HL-60 (cell line): ENCODE measurements around the gene FOXF2.

Source experiments
- GABPA ChIP-seq: IDR thresholded peaks from 2 replicates; pipeline ENCODE4 v1.6.1; 2012; ENCODE audit warnings: low read depth
- POLR2AphosphoS5 ChIP-seq: IDR thresholded peaks from 2 replicates; pipeline ENCODE4 v1.6.1; 2012; ENCODE audit warnings: low read depth
- SPI1 ChIP-seq: IDR thresholded peaks from 2 replicates; pipeline ENCODE4 v1.6.1; 2012; ENCODE audit warnings: low read depth, mild to moderate bottlenecking, borderline replicate concordance
- TF ChIP-seq, protein P1 (sequence below): IDR thresholded peaks from one replicate; pipeline ENCODE4 v1.5.1; 2011; ENCODE audit warnings: low read length, control low read depth, inconsistent platforms; ENCODE audit not compliant: insufficient read depth
- TF ChIP-seq, protein P2 (sequence below): IDR thresholded peaks from 2 replicates; pipeline ENCODE4 v1.6.1; 2012; ENCODE audit warnings: low read depth; ENCODE audit not compliant: insufficient replicate concordance

DNA sequence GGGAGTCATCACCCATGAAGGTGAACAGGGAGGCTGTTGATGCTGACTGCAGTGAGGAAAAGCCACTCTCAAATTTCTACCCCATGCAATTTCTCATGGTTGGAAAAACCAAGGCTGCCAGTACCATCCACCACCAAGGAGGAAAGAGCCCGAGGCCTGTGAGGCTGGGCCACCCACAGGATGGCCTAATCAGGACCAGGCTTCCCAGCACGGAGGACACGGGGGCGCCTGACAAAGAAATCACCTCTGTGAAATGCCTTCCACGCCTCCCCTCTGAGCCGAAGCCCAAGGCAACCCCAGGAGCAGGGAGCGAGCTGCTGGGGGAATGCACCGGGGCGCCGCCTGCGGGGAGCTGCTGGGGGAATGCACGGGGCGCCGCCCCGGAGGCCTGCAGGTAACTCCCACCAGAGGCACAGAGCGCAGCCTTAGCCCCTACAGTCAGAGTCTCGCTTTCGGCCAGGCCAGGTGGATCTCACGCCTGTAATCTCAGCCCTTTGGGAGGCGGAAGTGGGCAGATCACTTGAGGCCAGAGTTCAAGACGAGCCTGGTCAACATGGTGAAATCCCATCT lies 26.9 kb downstream of the FOXF2 start:
- TF ChIP-seq, protein P1, sequence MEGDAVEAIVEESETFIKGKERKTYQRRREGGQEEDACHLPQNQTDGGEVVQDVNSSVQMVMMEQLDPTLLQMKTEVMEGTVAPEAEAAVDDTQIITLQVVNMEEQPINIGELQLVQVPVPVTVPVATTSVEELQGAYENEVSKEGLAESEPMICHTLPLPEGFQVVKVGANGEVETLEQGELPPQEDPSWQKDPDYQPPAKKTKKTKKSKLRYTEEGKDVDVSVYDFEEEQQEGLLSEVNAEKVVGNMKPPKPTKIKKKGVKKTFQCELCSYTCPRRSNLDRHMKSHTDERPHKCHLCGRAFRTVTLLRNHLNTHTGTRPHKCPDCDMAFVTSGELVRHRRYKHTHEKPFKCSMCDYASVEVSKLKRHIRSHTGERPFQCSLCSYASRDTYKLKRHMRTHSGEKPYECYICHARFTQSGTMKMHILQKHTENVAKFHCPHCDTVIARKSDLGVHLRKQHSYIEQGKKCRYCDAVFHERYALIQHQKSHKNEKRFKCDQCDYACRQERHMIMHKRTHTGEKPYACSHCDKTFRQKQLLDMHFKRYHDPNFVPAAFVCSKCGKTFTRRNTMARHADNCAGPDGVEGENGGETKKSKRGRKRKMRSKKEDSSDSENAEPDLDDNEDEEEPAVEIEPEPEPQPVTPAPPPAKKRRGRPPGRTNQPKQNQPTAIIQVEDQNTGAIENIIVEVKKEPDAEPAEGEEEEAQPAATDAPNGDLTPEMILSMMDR: no peak
- TF ChIP-seq, protein P2, sequence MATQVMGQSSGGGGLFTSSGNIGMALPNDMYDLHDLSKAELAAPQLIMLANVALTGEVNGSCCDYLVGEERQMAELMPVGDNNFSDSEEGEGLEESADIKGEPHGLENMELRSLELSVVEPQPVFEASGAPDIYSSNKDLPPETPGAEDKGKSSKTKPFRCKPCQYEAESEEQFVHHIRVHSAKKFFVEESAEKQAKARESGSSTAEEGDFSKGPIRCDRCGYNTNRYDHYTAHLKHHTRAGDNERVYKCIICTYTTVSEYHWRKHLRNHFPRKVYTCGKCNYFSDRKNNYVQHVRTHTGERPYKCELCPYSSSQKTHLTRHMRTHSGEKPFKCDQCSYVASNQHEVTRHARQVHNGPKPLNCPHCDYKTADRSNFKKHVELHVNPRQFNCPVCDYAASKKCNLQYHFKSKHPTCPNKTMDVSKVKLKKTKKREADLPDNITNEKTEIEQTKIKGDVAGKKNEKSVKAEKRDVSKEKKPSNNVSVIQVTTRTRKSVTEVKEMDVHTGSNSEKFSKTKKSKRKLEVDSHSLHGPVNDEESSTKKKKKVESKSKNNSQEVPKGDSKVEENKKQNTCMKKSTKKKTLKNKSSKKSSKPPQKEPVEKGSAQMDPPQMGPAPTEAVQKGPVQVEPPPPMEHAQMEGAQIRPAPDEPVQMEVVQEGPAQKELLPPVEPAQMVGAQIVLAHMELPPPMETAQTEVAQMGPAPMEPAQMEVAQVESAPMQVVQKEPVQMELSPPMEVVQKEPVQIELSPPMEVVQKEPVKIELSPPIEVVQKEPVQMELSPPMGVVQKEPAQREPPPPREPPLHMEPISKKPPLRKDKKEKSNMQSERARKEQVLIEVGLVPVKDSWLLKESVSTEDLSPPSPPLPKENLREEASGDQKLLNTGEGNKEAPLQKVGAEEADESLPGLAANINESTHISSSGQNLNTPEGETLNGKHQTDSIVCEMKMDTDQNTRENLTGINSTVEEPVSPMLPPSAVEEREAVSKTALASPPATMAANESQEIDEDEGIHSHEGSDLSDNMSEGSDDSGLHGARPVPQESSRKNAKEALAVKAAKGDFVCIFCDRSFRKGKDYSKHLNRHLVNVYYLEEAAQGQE: no peak
- no peak for TF ChIP-seq POLR2AphosphoS5
- TF ChIP-seq SPI1: no peak
- no peak for TF ChIP-seq GABPA
